ENCODE measurements around the gene ZNF571.

Gene ZNF571

GRCh38 chr19:37594304-37594981, at the start of gene ZNF571, which contains the start of gene ZNF540:
TSS of gene ZNF571 (minus strand) at chr19:37594792. CDS start at chr19:37586676, 8,116 bp downstream.
TSS of gene ZNF540 (plus strand) at chr19:37594876. CDS start at chr19:37598448, 3,572 bp downstream.
- DNase-seq = peak; percentile 93

- no peak for DNase-seq
Observed at GRCh38 chr19:37635076-37636056, 40.8 kb upstream of the ZNF571 start.

- no peak for DNase-seq
Observed at GRCh38 chr19:37594982-37595382, 390 bp upstream of the ZNF571 start.

- no peak for DNase-seq
Observed at GRCh38 chr19:37593996-37594303, 642 bp downstream of the ZNF571 start.

GRCh38 chr19:37583340-37583739, 11.3 kb downstream of the ZNF571 start:
- DNase-seq = no peak

GRCh38 chr19:37572203-37572602, 22.4 kb downstream of the ZNF571 start:
- DNase-seq = no peak

- DNase-seq = no peak
Observed at GRCh38 chr19:37565370-37565669, 29.3 kb downstream of the ZNF571 start.

- no peak for DNase-seq
Observed at GRCh38 chr19:37564624-37565369, 29.8 kb downstream of the ZNF571 start.

- no peak for DNase-seq
Observed at GRCh38 chr19:37563518-37563917, 31.1 kb downstream of the ZNF571 start.

GRCh38 chr19:37551129-37551993, 43.2 kb downstream of the ZNF571 start:
- DNase-seq = peak; percentile 52

- DNase-seq = no peak
Observed at GRCh38 chr19:37537391-37537947, 57.1 kb downstream of the ZNF571 start.

- no peak for DNase-seq
Observed at GRCh38 chr19:37519890-37520289, 74.7 kb downstream of the ZNF571 start.

Data from NCI-H510A treated with DMSO at 0.1 percent for 48 hours (cell line).